DOHH2 (cell line): ENCODE results near the gene BRD3OS.

Source experiments
- H3F3A ChIP-seq: fragments of 200-600 bp; sonication (generic), shearing (Covaris generic); 2 replicates; pipeline ENCODE4 v1.6.0; 2016; ENCODE audit warnings: antibody characterized with exemption, mild to moderate bottlenecking; ENCODE audit not compliant: control insufficient read depth, insufficient read depth
- H3K27ac ChIP-seq: fragments of 200-600 bp; sonication (generic); 2 replicates; pipeline ENCODE4 v1.5.1; 2014; ENCODE audit warnings: low read depth, mild to moderate bottlenecking, low read length, moderate library complexity
- H3K27me3 ChIP-seq: fragments of 200-600 bp; sonication (generic); 2 replicates; pipeline ENCODE4 v1.6.1; 2014; ENCODE audit warnings: mild to moderate bottlenecking, low read length, mixed read lengths; ENCODE audit not compliant: control insufficient read depth
- H3K36me3 ChIP-seq: fragments of 200-600 bp; sonication (generic); 2 replicates; pipeline ENCODE4 v1.6.1; 2014; ENCODE audit warnings: mild to moderate bottlenecking, low read length, moderate library complexity, mixed read lengths; ENCODE audit not compliant: control insufficient read depth
- H3K4me1 ChIP-seq: fragments of 200-600 bp; sonication (generic); 2 replicates; pipeline ENCODE4 v1.6.1; 2014; ENCODE audit warnings: mild to moderate bottlenecking, low read length, mixed read lengths; ENCODE audit not compliant: control insufficient read depth
- H3K4me2 ChIP-seq: fragments of 200-600 bp; sonication (generic); 2 replicates; pipeline ENCODE4 v1.6.0; 2014; ENCODE audit warnings: mild to moderate bottlenecking, low read length, moderate library complexity
- H3K4me3 ChIP-seq: fragments of 200-600 bp; sonication (generic); 2 replicates; pipeline ENCODE4 v1.5.1; 2014; ENCODE audit warnings: mild to moderate bottlenecking, low read length, mixed read lengths
- H3K79me2 ChIP-seq: fragments of 200-600 bp; sonication (generic); 2 replicates; pipeline ENCODE4 v1.6.1; 2014; ENCODE audit warnings: mild to moderate bottlenecking, low read length, mixed read lengths; ENCODE audit not compliant: control insufficient read depth
- H3K9me2 ChIP-seq: fragments of 200-600 bp; sonication (generic); replicated peaks from 2 replicates; pipeline ENCODE4 v1.6.1; 2014; ENCODE audit warnings: mild to moderate bottlenecking, low read length, mixed read lengths; ENCODE audit not compliant: control insufficient read depth
- H3K9me3 ChIP-seq: fragments of 200-600 bp; sonication (generic); 2 replicates; pipeline ENCODE4 v1.6.1; 2014; ENCODE audit warnings: antibody characterized with exemption, low read length, mixed read lengths; ENCODE audit not compliant: control insufficient read depth, insufficient read depth
- H4K20me1 ChIP-seq: fragments of 200-600 bp; sonication (generic); 2 replicates; pipeline ENCODE4 v1.6.0; 2014; ENCODE audit warnings: low read depth, mild to moderate bottlenecking, antibody characterized with exemption, low read length, moderate library complexity; ENCODE audit not compliant: control insufficient read depth, insufficient read depth
- EZH2phosphoT487 ChIP-seq: fragments of 200-600 bp; sonication (generic); IDR thresholded peaks from 2 replicates; pipeline ENCODE4 v1.6.1; 2017; ENCODE audit warnings: borderline replicate concordance, mild to moderate bottlenecking, antibody characterized with exemption, low read length, moderate library complexity, mixed read lengths
- TF ChIP-seq, protein P1 (sequence below): fragments of 200-600 bp; sonication (generic); IDR thresholded peaks from one replicate; pipeline ENCODE4 v1.5.1; 2014; ENCODE audit warnings: antibody characterized with exemption, mild to moderate bottlenecking, low read depth, low read length; ENCODE audit not compliant: poor library complexity, severe bottlenecking

BRD3OS gene

DNA sequence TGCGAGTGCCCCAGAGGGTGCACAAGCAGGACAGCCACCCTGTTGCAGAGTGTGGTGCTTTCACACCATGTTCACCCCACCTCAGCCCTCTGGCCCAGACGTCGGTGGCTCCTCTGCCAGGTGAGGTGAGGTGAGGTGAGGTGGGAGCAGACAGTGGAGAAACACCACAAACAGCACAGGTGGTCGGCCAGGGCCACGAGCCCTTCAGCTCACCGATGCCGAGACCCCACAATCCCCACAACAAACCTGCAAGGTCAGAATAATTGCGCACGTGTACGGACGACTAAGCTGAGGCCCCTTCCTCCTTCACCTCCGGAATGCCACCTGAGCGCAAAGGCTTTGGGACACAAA lies 32.0 kb downstream of the BRD3OS start:
- H3K27ac ChIP-seq, result no peak overlapping the region
- no peaks in the 10 kb centered on the region for H3K27me3 ChIP-seq
- H3K36me3 ChIP-seq, result peaks cover 7% of the 10 kb centered on the region
- H4K20me1 ChIP-seq, result peaks cover 18% of the 10 kb centered on the region
- no peaks in the 10 kb centered on the region for H3F3A ChIP-seq
- H3K9me2 ChIP-seq, result no peaks in the 10 kb centered on the region
- TF ChIP-seq, protein P1, sequence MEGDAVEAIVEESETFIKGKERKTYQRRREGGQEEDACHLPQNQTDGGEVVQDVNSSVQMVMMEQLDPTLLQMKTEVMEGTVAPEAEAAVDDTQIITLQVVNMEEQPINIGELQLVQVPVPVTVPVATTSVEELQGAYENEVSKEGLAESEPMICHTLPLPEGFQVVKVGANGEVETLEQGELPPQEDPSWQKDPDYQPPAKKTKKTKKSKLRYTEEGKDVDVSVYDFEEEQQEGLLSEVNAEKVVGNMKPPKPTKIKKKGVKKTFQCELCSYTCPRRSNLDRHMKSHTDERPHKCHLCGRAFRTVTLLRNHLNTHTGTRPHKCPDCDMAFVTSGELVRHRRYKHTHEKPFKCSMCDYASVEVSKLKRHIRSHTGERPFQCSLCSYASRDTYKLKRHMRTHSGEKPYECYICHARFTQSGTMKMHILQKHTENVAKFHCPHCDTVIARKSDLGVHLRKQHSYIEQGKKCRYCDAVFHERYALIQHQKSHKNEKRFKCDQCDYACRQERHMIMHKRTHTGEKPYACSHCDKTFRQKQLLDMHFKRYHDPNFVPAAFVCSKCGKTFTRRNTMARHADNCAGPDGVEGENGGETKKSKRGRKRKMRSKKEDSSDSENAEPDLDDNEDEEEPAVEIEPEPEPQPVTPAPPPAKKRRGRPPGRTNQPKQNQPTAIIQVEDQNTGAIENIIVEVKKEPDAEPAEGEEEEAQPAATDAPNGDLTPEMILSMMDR, result no peak
- no peak for TF ChIP-seq EZH2phosphoT487
- peaks cover 22% of the 10 kb centered on the region for H3K4me1 ChIP-seq
- no peak overlapping the region for H3K4me2 ChIP-seq
- H3K4me3 ChIP-seq, result no peak overlapping the region
- peaks cover 85% of the 10 kb centered on the region for H3K79me2 ChIP-seq
- no peaks in the 10 kb centered on the region for H3K9me3 ChIP-seq

DNA sequence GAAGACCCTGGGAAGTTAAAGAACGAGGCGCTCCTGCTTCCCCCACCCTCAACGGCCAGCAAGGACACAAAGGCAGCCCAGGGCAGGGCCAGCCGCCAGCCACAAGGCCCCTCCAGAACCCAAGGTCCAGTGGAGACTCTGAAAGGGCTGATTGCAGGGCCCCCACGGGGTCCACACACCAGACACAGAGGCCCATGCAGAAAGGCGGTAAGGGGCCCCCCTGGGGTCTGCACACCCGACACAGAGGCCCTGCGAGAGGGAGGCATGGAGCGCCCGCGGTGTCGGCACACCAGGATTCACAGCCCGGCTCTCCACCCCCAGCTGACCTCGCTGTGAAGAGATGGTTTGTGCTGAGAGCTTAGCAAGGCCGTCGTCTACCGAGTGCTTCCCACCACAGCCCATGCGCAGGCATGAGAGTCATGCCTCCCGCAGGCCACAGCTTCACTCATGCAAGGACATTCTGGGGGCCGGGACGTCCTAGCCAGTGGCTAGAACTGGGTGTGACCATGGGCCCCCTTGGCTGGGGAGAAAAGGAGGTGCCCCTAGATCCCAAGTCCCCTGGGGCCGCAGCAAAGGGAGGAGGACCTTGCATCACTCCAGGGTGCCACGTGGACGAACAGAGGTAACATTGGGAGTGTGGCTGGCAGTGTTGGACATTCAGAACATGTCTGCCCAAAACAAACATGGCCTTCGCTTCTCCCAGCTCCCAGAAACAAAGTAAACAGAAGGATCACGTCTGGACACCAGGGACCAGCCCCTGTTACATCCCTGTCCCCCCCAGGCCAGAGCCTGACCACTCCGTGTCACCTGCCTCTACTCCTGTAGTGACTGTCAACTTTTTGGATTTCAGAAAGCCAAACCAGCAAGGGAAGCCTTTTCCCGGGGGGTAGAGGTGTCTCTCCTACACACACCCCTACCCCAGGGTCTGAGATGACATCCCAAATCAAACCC lies 32.7 kb downstream of the BRD3OS start:
- Histone ChIP-seq H3K4me1 (peaks cover 22% of the 10 kb centered on the region), H3K9me2 (no peaks in the 10 kb centered on the region), H3K9me3 (no peaks in the 10 kb centered on the region), H3K4me3 (no peak overlapping the region), H3F3A (no peaks in the 10 kb centered on the region), H4K20me1 (peaks cover 18% of the 10 kb centered on the region), H3K4me2 (no peak overlapping the region), H3K27me3 (no peaks in the 10 kb centered on the region), H3K79me2 (peaks cover 92% of the 10 kb centered on the region), H3K27ac (no peak overlapping the region), H3K36me3 (peaks cover 1% of the 10 kb centered on the region)
- TF ChIP-seq EZH2phosphoT487, result no peak
- TF ChIP-seq, protein P1, result no peak

DNA sequence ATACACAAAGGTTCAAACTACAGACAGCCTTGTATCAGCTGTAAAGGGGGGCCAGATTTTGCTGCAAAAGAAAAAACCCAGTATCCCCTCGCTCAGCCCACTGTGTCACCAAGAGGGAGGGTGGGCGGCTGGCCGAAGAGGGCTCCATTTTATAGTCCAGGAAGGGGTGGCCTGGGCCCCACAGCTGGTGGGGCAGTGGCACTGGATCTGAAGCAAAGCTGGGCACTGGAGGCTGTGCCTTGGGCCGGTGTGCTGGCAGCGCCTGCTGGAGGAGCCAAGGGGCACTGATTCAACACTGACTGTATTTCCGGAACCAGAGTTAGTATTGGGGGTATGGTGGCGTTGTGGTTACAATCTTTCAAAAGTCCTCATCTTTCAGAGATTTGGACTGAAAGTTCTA lies 33.4 kb downstream of the BRD3OS start:
- Histone ChIP-seq H3K4me1 (peaks cover 22% of the 10 kb centered on the region), H3K9me3 (no peaks in the 10 kb centered on the region), H3K4me2 (no peak overlapping the region), H4K20me1 (peaks cover 15% of the 10 kb centered on the region), H3F3A (no peaks in the 10 kb centered on the region), H3K4me3 (no peak overlapping the region), H3K79me2 (peaks cover 98% of the 10 kb centered on the region), H3K36me3 (no peaks in the 10 kb centered on the region; the same call in 1 of the 2 replicates), H3K27ac (no peak overlapping the region), H3K9me2 (no peaks in the 10 kb centered on the region), H3K27me3 (no peaks in the 10 kb centered on the region)
- TF ChIP-seq EZH2phosphoT487, result no peak
- TF ChIP-seq, protein P1, result no peak
